Gastrocnemius medialis (tissue), 4 donors: Measurements from ENCODE around the gene NEMP2. TPM values are rescaled to one million over a fixed set of nuclear protein-coding genes. Genes with fewer than 3 reads are reported as not detected.

Source experiments
- ATAC-seq, 2 donors: fragments of 150-250 bp; one replicate each; pipeline ENCODE4 v1.9.1; 2016
- DNase-seq, 2 donors: peaks; one replicate each; pipeline ENCODE4 v3.0.0-alpha.2; 2019
- H3K27ac ChIP-seq, 4 donors: fragments of 200-600 bp; sonication (generic); 1 replicate in 1 of 4; 2 replicates in 3 of 4; pipeline ENCODE4 v1.5.1; 2016 to 2018; ENCODE audit warnings: mild to moderate bottlenecking in 2 of 4, moderate library complexity in 1 of 4
- H3K27me3 ChIP-seq, 3 donors: fragments of 200-600 bp; sonication (generic) in 2 of 3; 1 replicate in 1 of 3; 2 replicates in 2 of 3; pipeline versions ENCODE4 v1.5.1 to v1.6.0; 2016 to 2019; ENCODE audit warnings: mild to moderate bottlenecking in 1 of 3, moderate library complexity in 1 of 3
- H3K36me3 ChIP-seq, 2 donors: fragments of 200-600 bp; sonication (generic) in 1 of 2; one replicate each; pipeline ENCODE4 v1.5.1; 2017 to 2018
- H3K4me1 ChIP-seq, 2 donors: fragments of 200-600 bp; sonication (generic) in 1 of 2; one replicate each; pipeline ENCODE4 v1.5.1; 2016 to 2017; ENCODE audit warnings: mild to moderate bottlenecking in 2 of 2
- H3K4me3 ChIP-seq, 4 donors: fragments of 200-600 bp; sonication (generic) in 3 of 4; 1 replicate in 1 of 4; 2 replicates in 3 of 4; pipeline ENCODE4 v1.5.1; 2016 to 2019; ENCODE audit warnings: mild to moderate bottlenecking in 2 of 4
- H3K9me3 ChIP-seq, 3 donors: fragments of 200-600 bp; sonication (generic) in 2 of 3; 1 replicate in 1 of 3; 2 replicates in 2 of 3; pipeline ENCODE4 v1.5.1; 2016 to 2019
- CTCF ChIP-seq, 5 experiments: fragments of 450-650 bp in 3 of 5; fragments of 200-600 bp in 2 of 5; sonication (generic) in 2 of 5; IDR thresholded peaks in 4 of 5; conservative IDR thresholded peaks in 1 of 5; 1 replicate in 4 of 5; 2 replicates in 1 of 5; pipeline ENCODE4 v1.5.1; 2016 to 2019; ENCODE audit warnings: antibody characterized with exemption in 5 of 5, mild to moderate bottlenecking in 3 of 5, moderate library complexity in 3 of 5
- POLR2A ChIP-seq, 2 donors: fragments of 450-650 bp; IDR thresholded peaks; one replicate each; pipeline ENCODE4 v1.6.1; 2017; ENCODE audit warnings: antibody characterized with exemption in 2 of 2, mild to moderate bottlenecking in 2 of 2, moderate library complexity in 2 of 2
- in situ Hi-C, 4 donors: fragments of 200-750 bp; cut with MboI; loops; one replicate each; pipeline versions ENCODE4 v1.15.0 to v1.8.0; 2017; ENCODE audit warnings: low sequenced_read_pairs in 4 of 4
- intact Hi-C: fragments of 100-400 bp; cut with DNase I; formaldehyde crosslinking; loops from one replicate; pipeline ENCODE4 v1.15.1; 2023; ENCODE audit warnings: low total_unique reads
- total RNA-seq, 4 donors: library from RNA; depleted of rRNA; stranded (reverse); fragments of >200 nt; gene quantifications; one replicate each; pipeline versions ENCODE4 v1.1.0 to v1.2.3, GENCODE V29; 2016

Gene NEMP2
- total RNA-seq, 4 donors from 2014 or later = 0.24 to 1.7 (median 1.3) TPM

- TF ChIP-seq POLR2A (IDR thresholded peaks at IDR 0.05) (no peak), CTCF (IDR thresholded peaks at IDR 0.05 in 4 of 5, conservative IDR thresholded peaks at IDR 0.05 in 1 of 5) (no peak)
- no peaks in the 10 kb centered on the region for H3K27me3 ChIP-seq
- peaks cover 11 to 13% of the 10 kb centered on the region in 2 donors for H3K4me1 ChIP-seq
- peak overlapping the region; percentile 59 to 81 (median 68) for H3K4me3 ChIP-seq
- no peaks in the 10 kb centered on the region for H3K36me3 ChIP-seq
- H3K9me3 ChIP-seq = peaks cover 0 to 7% (median 6%) of the 10 kb centered on the region in 3 donors
- in situ Hi-C loops = loop anchor here in 1 of 4 donors (10.0 to 25.0 kb wide), 2 partner anchors 102 to 211 kb away; partner anchors contain the start of gene NAB1
- ATAC-seq (no peak), DNase-seq (no peak)
- peak overlapping the region; percentile 85 to 95 (median 87) for H3K27ac ChIP-seq
- intact Hi-C loops = loop anchor here (2.0 to 10.0 kb wide), 2 partner anchors 113 to 479 kb away; partner anchors contain the start of genes NAB1 and STAT1
Observed at GRCh38 chr2:190535586-190535985, 1.1 kb upstream of the NEMP2 start.

- intact Hi-C loops (loop anchor here (2.0 to 10.0 kb wide), 2 partner anchors 114 to 480 kb away; partner anchors contain the start of genes NAB1 and STAT1), in situ Hi-C loops (loop anchor here in 1 of 4 donors (10.0 to 25.0 kb wide), 2 partner anchors 102 to 210 kb away; partner anchors contain the start of gene NAB1)
- DNase-seq (no peak), ATAC-seq (peak in 1 of 2 donors; percentile 19)
- no peaks in the 10 kb centered on the region for H3K36me3 ChIP-seq
- peaks cover 11 to 13% of the 10 kb centered on the region in 2 donors for H3K4me1 ChIP-seq
- peaks cover 0 to 3% (median 2%) of the 10 kb centered on the region in 3 donors for H3K9me3 ChIP-seq
- no peaks in the 10 kb centered on the region for H3K27me3 ChIP-seq
- H3K27ac ChIP-seq = peak overlapping the region; percentile 85 to 95 (median 87)
- no peak for TF ChIP-seq CTCF (IDR thresholded peaks at IDR 0.05 in 4 of 5, conservative IDR thresholded peaks at IDR 0.05 in 1 of 5)
- no peak for TF ChIP-seq POLR2A (IDR thresholded peaks at IDR 0.05)
- H3K4me3 ChIP-seq = peak overlapping the region; percentile 59 to 81 (median 68)
Observed at GRCh38 chr2:190535121-190535439, 558 bp upstream of the NEMP2 start.

GRCh38 chr2:190533968-190534309 is 583 bp downstream of the NEMP2 start:
- Histone ChIP-seq H3K27me3 (no peaks in the 10 kb centered on the region), H3K4me1 (peaks cover 11 to 13% of the 10 kb centered on the region in 2 donors), H3K9me3 (peaks cover 0 to 1% (median 0%) of the 10 kb centered on the region in 3 donors), H3K4me3 (peak overlapping the region; percentile 59 to 81 (median 68)), H3K36me3 (no peaks in the 10 kb centered on the region), H3K27ac (peak overlapping the region; percentile 85 to 95 (median 87))
- in situ Hi-C loops (loop anchor here in 1 of 4 donors (10.0 to 25.0 kb wide), 2 partner anchors 103 to 209 kb away; partner anchors contain the start of gene NAB1), intact Hi-C loops (loop anchor here (2.0 to 10.0 kb wide), 2 partner anchors 115 to 481 kb away; partner anchors contain the start of genes NAB1 and STAT1)
- TF ChIP-seq POLR2A (IDR thresholded peaks at IDR 0.05) = no peak
- TF ChIP-seq CTCF (IDR thresholded peaks at IDR 0.05 in 4 of 5, conservative IDR thresholded peaks at IDR 0.05 in 1 of 5) = no peak
- ATAC-seq (peak; percentile 24 to 51), DNase-seq (no peak)

GRCh38 chr2:190533175-190533967 is 1.2 kb downstream of the NEMP2 start:
- TF ChIP-seq POLR2A (IDR thresholded peaks at IDR 0.05) (no peak), CTCF (IDR thresholded peaks at IDR 0.05 in 4 of 5, conservative IDR thresholded peaks at IDR 0.05 in 1 of 5) (no peak)
- peak in 1 of 2 donors; percentile 16 for DNase-seq
- no peaks in the 10 kb centered on the region for H3K27me3 ChIP-seq
- intact Hi-C loops (loop anchor here (10.0 kb wide), 1 partner anchor 481 kb away; the partner anchor contains the start of gene STAT1), in situ Hi-C loops (loop anchor here in 1 of 4 donors (10.0 to 25.0 kb wide), 2 partner anchors 104 to 209 kb away; partner anchors contain the start of gene NAB1)
- H3K9me3 ChIP-seq = no peaks in the 10 kb centered on the region
- H3K4me1 ChIP-seq = peaks cover 11 to 13% of the 10 kb centered on the region in 2 donors
- peak overlapping the region; percentile 59 to 81 (median 68) for H3K4me3 ChIP-seq
- ATAC-seq = no peak
- H3K27ac ChIP-seq = peak overlapping the region; percentile 85 to 95 (median 87)
- no peaks in the 10 kb centered on the region for H3K36me3 ChIP-seq
